GM10266 (cell line): Measurements from ENCODE around the gene POLR1G.

Source experiments
- DNase-seq: peaks from one replicate; pipeline ENCODE4 v3.0.0; 2012; ENCODE audit errors: extremely low spot score
- CTCF ChIP-seq: IDR thresholded peaks from 2 replicates; pipeline ENCODE4 v1.5.1; 2012; ENCODE audit warnings: mild to moderate bottlenecking, low read depth; ENCODE audit not compliant: control insufficient read depth, insufficient read depth; ENCODE audit errors: missing control alignments

POLR1G gene

GRCh38 chr19:45406226-45407090 is at the start of gene POLR1G:
POLR1G (plus strand) TSS chr19:45406644; CDS start chr19:45406697, 53 bp downstream.
- TF ChIP-seq CTCF: no peak
- DNase-seq: peak; percentile 87

GRCh38 chr19:45356760-45357444 is 49.5 kb upstream of the POLR1G start:
- no peak for DNase-seq
- no peak for TF ChIP-seq CTCF

GRCh38 chr19:45357445-45357783 is 49.0 kb upstream of the POLR1G start:
- DNase-seq: no peak
- TF ChIP-seq CTCF: no peak

- no peak for TF ChIP-seq CTCF
- no peak for DNase-seq
Measured at GRCh38 chr19:45358213-45358792, 48.1 kb upstream of the POLR1G start.

GRCh38 chr19:45361608-45362007 is 44.8 kb upstream of the POLR1G start:
- DNase-seq: no peak
- TF ChIP-seq CTCF: no peak

- no peak for DNase-seq
- TF ChIP-seq CTCF: no peak
Measured at GRCh38 chr19:45362291-45362690, 44.2 kb upstream of the POLR1G start.

GRCh38 chr19:45363861-45364459 is 42.5 kb upstream of the POLR1G start:
- no peak for TF ChIP-seq CTCF
- no peak for DNase-seq
